HG03442 (cell line): Measurements from ENCODE around the gene BACH2.
A peak's percentile ranks its signal among the peaks of the same experiment; 100 is the strongest.
"Not testable (repeated sequence)": the region's sequence is repeated elsewhere in the genome, so short reads cannot be mapped to it uniquely, and the experiment has no call there.

ENCODE experiments used
- ATAC-seq: cut with Tn5 transposase; IDR thresholded peaks from one replicate; pipeline ENCODE4 v1.9.1; 2021; ENCODE audit warnings: mild to moderate bottlenecking, moderate library complexity; ENCODE audit not compliant: unreplicated experiment

Gene BACH2

DNA sequence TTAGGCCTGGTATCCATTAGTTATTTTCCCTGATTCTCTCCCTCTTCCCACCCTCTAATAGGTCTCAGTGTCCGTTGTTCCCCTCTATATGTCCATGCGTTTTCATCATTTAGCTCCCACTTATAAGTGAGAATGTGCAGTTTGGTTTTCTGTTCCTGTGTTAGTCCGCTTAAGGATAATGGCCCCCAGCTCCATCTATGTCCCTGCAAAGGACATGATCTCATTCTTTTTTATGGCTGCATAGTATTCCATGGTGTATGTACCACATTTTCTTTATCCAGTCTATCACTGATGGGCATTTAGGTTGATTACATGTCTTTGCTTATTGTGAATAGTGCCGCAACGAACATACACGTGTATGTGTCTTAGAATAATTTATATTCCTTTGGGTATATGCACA, 14.4 kb downstream of the BACH2 start:
- not testable (repeated sequence) for ATAC-seq

DNA sequence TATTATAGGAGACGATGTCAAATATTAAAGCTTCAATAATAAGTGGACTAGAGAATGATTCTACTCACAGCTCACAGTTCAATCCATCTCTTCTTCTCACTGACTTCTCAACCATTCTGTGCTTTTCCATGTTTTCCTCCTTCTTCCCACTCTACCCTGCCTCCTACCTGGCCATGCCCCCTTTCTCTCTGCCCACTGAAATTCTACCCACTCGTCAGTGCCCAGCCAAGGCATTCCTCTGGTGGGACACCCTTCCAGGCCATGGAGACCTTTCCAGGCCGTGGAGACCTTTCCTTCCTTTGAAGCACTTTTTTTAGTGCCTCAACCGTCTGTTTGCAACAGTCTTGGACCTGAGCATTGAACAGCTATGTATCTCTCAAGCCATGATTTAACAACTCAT, 18.5 kb downstream of the BACH2 start:
- ATAC-seq, result no peak

DNA sequence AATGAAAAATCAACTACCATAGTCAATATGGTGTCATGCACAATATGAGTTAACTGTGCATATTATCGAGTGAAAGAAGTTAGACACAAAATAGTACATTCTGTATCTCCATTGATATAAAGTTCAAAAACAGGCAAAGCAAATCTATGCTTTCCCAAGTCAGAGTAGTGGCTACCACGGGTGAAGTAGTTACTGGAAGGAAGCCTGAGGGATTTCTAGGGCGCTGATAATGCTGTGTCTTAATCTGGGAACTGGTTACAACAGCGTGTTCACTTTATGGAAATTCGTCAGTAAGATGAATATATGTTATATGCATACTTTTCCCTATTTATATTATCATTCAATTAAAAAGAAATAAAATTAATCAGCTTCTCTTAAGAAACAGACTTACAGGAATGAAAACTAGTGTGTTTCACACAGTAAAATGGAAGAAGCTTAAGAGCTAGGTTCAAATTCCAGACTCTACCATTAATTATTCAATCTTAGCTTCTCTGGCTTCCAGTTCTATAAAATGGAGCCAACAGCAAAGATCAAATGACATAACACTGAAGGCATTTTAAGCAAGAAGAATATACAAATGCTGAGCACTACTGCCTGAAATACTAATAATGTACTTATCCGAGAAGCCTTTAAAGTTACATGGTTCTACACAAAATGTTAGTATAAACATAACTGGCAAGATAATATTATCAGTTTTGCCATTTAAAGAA, 19.2 kb downstream of the BACH2 start:
- ATAC-seq, result no peak

- ATAC-seq, result peak; percentile 52
Measured at GRCh38 chr6:90274451-90275030, 22.1 kb downstream of the BACH2 start.

DNA sequence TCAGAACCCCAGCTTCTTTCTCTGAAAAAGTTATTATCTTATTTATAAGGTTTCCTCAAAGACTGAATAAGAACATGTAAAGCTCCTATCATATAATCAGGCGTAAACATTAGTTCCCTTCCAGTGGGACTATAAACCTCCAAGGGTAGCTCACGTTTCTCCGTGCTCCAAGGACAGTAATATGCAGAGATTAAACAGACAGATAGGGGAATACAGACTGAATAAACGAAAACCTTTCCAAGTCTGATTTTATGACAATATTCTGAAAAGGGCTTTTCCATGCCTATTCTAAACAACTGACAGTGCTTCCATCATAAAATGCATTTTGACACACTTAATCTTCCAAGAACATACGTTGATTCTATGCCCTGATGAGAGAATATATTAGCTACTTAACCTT, 22.8 kb downstream of the BACH2 start:
- ATAC-seq, result no peak

- ATAC-seq, result no peak
Measured at GRCh38 chr6:90272895-90273294, 23.7 kb downstream of the BACH2 start.

DNA sequence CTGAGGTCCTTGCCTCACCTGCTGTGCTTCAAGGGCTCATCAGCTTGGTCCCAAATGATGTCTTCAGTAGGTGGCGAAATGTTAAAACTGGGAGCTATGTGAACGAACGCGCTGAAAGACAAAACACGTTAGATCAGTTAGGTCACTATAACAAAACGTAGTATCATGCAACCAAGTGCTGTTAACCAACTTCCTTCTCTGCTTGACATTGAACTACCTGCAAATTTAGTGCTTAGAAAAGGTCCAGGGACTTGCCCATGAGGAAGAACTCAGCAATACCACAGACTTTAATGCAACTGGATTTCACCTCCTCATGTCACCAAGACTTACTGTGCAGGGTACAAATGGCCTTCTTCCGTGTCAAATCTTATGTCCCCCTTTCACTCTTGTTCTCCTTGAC, 24.8 kb downstream of the BACH2 start:
- no peak for ATAC-seq

- no peak for ATAC-seq
Measured at GRCh38 chr6:90269334-90269733, 27.3 kb downstream of the BACH2 start.

DNA sequence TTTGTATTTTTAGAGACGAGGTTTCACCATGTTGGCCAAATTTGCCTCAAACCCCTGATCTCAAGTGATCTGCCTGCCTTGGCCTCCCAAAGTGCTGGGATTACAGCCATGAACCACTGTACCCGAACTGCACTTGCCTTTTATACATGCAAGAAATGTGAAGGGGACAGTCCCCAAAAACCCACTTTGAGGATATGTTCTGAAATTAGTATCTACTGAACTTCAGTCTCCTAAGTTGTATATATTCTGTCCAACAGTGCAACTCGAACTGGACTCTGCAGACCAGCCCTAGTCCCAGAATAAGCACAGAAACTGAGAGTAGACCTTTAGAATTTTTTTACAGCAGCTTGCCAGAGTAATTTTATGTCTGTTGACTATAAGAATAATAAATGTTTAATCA, 28.5 kb downstream of the BACH2 start:
- no peak for ATAC-seq

DNA sequence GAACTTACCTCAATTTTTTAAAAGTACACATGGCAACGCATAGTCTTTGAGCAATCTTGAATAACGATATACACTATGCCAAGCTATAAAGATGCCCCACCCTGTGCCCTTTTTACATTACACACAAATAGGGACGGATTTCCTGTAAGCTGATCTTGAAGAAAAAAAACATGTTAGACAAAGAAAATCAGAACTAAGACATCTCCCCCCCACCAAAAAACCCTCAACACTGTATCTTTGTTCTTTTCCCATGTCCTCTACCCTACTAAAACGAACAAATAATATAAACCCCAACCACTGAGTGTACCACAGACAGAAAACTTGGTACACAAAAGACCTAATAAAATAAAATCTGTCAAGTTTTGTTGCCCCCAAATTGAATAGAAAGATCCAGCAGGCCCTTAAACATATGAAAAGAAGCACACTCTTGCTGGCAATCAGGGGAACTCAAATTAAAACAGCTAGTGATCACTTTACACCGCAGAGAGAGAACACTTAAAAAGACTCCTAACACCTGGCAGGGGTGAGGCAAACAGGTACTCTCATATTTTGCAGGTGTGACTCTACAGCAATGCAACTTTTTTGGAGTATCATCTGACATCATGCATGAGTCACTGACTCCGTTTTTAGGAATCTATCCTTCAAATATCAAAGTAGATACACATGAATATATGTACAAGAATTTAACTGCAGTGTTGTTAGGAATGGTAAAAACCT, 29.6 kb downstream of the BACH2 start:
- no peak for ATAC-seq

GRCh38 chr6:90264561-90264960, 32.1 kb downstream of the BACH2 start:
- ATAC-seq, result no peak

DNA sequence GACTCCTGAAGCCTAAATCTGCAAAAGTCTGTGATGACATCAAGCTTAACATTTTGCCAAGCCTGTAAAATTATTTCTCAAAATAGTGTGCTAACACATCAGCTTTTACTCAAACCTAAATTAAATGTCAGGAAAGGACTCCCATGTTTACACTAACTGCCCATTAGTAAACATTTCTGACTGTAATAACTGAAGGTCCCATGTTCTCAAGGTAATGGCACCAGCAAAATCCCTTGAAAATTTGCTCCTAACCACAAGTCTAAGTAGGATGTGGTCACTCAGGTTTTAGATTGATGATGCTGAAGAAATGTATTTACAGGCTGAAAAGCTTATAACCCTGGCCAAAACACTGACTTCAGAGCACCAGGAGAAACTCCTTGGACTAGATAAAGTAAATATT, 33.0 kb downstream of the BACH2 start:
- ATAC-seq, result no peak

DNA sequence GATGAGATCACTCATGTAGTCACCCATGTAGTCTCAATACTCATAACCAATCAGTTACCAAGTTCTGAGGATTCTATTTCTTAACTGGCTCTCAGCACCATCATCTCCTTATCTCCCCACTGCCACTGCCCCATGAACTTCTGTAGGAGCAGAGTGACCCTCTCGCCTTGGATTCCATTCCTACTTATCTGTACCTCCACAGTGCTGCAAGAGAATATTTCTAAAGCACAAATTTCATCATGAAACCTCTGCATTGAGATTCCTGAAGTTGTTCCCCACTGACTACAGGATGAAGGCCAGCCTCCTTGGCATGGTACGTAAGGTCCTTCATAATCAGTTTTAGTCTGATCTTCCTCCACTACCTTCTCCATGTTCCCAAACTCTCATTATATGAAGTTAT, 34.8 kb downstream of the BACH2 start:
- ATAC-seq, result no peak

GRCh38 chr6:90257486-90257738, 39.2 kb downstream of the BACH2 start:
- no peak for ATAC-seq

DNA sequence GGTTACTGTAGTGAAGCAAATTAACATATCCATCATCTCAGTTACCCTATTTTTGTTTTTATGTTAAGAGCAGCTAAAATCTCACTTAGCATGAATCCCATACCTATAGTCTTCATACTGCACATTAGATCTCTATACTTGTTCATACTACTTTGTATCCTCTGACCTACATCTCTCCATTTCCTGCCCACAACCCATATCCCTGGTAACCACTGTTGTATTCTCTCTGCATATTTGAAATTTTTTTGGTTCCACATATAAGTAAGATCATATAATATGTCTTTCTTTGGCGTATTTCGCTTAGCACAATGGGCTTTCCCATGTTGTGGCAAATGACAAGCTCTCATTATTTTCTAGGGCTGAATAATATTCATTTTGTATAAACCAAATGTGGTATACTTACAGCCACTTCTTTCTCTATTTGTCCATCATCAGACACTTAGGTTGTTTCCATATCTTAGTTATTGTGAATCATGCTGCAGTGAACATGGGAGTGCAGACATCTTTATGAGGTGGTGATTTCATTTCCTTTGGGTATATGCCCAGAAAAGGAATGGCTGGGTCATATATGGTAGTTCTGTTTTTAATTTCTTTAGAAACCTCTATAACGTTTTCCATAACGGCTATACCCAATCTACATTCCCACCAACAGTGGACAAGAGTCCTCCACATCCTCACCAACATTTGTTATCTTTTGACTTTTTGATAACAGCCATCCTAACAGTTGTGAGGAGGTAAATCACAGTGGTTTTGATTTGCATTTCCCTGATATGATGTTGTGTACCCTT, 39.8 kb downstream of the BACH2 start:
- no peak for ATAC-seq

DNA sequence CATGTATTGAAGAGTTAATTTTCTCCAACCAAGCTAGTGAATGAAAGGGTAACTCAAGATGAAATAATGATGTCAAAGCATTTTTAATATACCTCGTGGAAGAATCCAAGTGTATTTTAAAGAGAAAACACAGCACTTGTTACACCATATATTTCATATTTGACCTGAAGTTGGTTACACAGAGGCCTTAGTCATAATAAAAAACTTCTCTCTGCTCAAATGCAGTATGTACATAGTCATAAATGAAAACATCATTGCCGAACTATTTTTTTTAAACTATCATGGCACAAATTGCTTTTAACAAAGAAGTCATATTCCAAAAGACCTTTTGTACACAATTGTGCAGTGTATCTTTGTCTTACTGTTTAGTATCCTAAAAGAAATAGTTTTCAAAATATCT, 43.0 kb downstream of the BACH2 start:
- no peak for ATAC-seq

DNA sequence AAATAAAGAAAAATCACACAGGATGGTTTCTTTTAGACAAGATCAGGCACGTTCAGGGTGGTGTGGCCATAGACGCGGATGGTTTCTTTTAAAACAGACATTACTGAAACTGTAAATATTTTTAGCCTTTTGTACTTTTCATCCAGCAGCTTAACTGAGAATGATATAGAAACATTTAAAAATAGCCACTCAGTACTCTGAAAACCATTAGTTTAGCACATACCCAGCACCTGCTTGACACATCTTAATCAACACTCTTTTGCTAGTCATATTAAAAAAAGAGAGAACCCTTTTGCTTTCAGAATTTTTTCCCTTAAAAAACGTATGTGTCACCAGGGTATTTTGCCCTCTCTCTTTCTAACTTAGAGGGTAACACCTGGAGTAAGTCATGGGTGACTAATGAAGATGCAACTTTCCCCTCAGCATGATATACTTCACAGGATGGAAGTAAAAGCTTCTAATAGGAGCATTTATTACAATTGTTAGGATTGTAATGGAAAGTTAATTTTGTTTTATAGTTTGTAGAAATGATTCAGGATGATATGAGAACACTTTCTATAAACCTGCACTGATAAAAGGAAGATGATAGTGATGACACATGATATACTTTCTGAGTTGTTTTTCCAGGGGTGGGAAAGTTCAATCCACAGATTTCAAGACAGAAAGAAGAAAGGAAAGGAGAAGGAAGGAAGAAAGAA, 45.2 kb downstream of the BACH2 start:
- peak; percentile 95 for ATAC-seq

DNA sequence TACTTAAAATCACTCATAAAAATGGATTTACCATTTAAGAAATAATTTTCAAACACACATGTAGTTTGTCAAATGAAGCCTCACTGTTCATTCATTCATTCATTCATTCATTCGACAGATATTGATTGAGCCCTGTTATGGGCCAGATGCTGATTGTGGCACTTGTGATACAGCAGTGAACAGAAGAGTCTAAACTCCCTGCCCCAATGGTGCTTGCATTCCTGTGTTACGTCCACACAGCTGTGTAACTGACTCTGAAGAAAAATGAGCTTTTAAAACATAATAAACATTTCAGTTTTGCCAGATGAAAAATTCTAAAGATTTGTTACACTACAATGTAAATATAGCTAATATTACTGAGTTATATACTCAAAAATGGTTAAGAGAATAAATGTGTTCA, 46.2 kb downstream of the BACH2 start:
- no peak for ATAC-seq

DNA sequence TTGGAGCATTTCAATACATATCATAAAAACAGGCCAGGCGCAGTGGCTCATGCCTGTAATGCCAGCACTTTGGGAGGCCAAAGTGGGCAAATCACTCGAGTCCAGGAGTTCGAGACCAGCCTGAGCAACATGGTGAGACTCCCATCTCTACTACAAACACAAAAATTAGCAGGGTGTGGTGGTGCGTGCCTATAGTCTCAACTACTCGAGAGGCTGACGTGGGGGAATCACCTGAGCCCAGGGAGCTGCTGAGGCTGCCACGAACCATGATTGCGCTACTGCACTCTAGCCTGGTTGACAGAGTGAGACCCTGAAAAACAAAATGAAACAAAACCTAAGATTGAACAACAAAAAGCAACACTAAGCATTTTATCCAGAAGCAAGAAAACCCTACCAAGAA, 47.2 kb downstream of the BACH2 start:
- no peak for ATAC-seq

DNA sequence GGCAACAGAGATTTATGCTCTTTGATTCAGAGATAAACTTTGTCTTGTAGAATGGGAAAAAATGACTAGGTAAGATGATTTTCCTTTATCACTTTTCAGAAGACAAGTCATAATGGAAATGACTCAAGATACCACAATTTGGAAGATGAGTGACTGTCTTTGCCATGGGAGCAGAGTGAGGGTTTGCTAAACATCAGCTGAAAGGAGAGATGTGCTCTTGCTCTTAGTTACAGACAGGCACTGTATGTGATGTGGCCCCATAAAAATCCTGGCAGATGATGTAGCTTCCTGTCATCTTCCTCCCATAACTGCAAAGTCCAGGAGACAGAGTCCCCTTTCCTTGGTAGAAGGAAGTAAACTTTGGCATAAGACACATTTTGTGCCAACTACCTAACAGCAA, 47.6 kb downstream of the BACH2 start:
- no peak for ATAC-seq

- ATAC-seq, result no peak
Measured at GRCh38 chr6:90247262-90247661, 49.4 kb downstream of the BACH2 start.
